A549 (cell line): ENCODE data around the gene PARP2. TPM values are rescaled to one million over a fixed set of nuclear protein-coding genes. Genes with fewer than 3 reads are reported as not detected.

Experiments used
- ATAC-seq, 2 experiments: fragments of 200-7000 bp in 1 of 2; fragments of >200 bp in 1 of 2; cut with Nextera tagmentation in 1 of 2; cut with Tn5 transposase in 1 of 2; 3 replicates each; pipeline versions ENCODE4 v1.8.0 to v1.9.1; 2018 to 2020; ENCODE audit warnings: mild to moderate bottlenecking in 1 of 2, moderate library complexity in 1 of 2
- CTCF ChIA-PET: fragments of 300-600 bp; sonication (Branson Sonifier 250); formaldehyde crosslinking; extraction: SDS; loops from one replicate; lab custom pipeline; 2021; ENCODE audit warnings: antibody characterized with exemption, inconsistent platforms; lab: Yijun Ruan, JAX
- POLR2A ChIA-PET: fragments of 350-600 bp; formaldehyde crosslinking; extraction: SDS; loops from one replicate; lab custom pipeline; 2021; ENCODE audit warnings: antibody characterized with exemption, inconsistent platforms; lab: Yijun Ruan, JAX
- DNase-seq, 2 experiments: peaks; one replicate each; pipeline versions ENCODE4 v3.0.0 to v3.0.0-alpha.2; 2011 to 2016; ENCODE audit warnings: low read depth in 1 of 2, low spot score in 1 of 2
- FAIRE-seq: peaks from 2 replicates; lab custom pipeline; 2011; peaks lifted over from hg19 to GRCh38; lab: Jason Lieb, UNC
- H3K27ac ChIP-seq, 2 experiments: fragments of >200 bp; sonication (Bioruptor Twin); formaldehyde crosslinking; 3 replicates each; pipeline ENCODE4 v1.5.1; 2016 to 2017
- H3K4me1 ChIP-seq: fragments of >200 bp; sonication (Bioruptor Twin); formaldehyde crosslinking; 3 replicates; pipeline ENCODE4 v1.6.1; 2016
- H3K4me2 ChIP-seq: fragments of >200 bp; sonication (Bioruptor Twin); formaldehyde crosslinking; 3 replicates; pipeline ENCODE4 v1.6.1; 2016
- H3K4me3 ChIP-seq: fragments of >200 bp; sonication (Bioruptor Twin); formaldehyde crosslinking; 3 replicates; pipeline ENCODE4 v1.5.1; 2016
- H3K9me3 ChIP-seq: fragments of >200 bp; sonication (Bioruptor Twin); formaldehyde crosslinking; 3 replicates; pipeline ENCODE4 v1.6.1; 2016
- CBX8 ChIP-seq: fragments of 200-600 bp; sonication (generic); IDR thresholded peaks from 2 replicates; pipeline ENCODE4 v1.6.1; 2016
- CEBPB ChIP-seq, 2 experiments: fragments of >200 bp in 1 of 2; sonication (Bioruptor Twin) in 1 of 2; formaldehyde crosslinking in 1 of 2; IDR thresholded peaks; 2 replicates each; pipeline ENCODE4 v1.6.1; 2012 to 2016
- CHD4 ChIP-seq: fragments of 200-600 bp; sonication (generic); IDR thresholded peaks from 2 replicates; pipeline ENCODE4 v1.6.1; 2016; ENCODE audit warnings: antibody characterized with exemption, mild to moderate bottlenecking, borderline replicate concordance
- ESRRA ChIP-seq: fragments of 150-350 bp; IDR thresholded peaks from 2 replicates; pipeline ENCODE4 v1.6.1; 2014; ENCODE audit warnings: mild to moderate bottlenecking, low read length, borderline replicate concordance
- FOSB ChIP-seq: fragments of 250-450 bp; sonication (Bioruptor Pico); IDR thresholded peaks from 2 replicates; pipeline ENCODE4 v1.5.0; 2020; ENCODE audit warnings: mild to moderate bottlenecking, moderate library complexity
- FOXS1 ChIP-seq: fragments of 250-450 bp; sonication (Bioruptor Pico); IDR thresholded peaks from 2 replicates; pipeline ENCODE4 v1.5.0; 2020; ENCODE audit warnings: mild to moderate bottlenecking, moderate library complexity
- HDAC2 ChIP-seq: fragments of 200-600 bp; sonication (generic); IDR thresholded peaks from 2 replicates; pipeline ENCODE4 v1.6.1; 2016
- HOXA7 ChIP-seq: fragments of 250-450 bp; sonication (Bioruptor Pico); IDR thresholded peaks from 2 replicates; pipeline ENCODE4 v1.5.0; 2020; ENCODE audit warnings: mild to moderate bottlenecking, moderate library complexity
- HOXB5 ChIP-seq: fragments of 250-450 bp; sonication (Bioruptor Pico); IDR thresholded peaks from 2 replicates; pipeline ENCODE4 v1.5.0; 2020; ENCODE audit warnings: mild to moderate bottlenecking, moderate library complexity
- KDM1A ChIP-seq: fragments of 200-600 bp; sonication (generic); IDR thresholded peaks from 2 replicates; pipeline ENCODE4 v1.6.1; 2016; ENCODE audit warnings: low read depth, mild to moderate bottlenecking
- MYC ChIP-seq: IDR thresholded peaks from 2 replicates; pipeline ENCODE4 v1.6.1; 2012; ENCODE audit warnings: mild to moderate bottlenecking, inconsistent platforms, low read length, improper control_type of control experiment, borderline replicate concordance
- NFE2L2 ChIP-seq: fragments of 150-350 bp; conservative IDR thresholded peaks from 2 replicates; pipeline ENCODE4 v1.6.1; 2014; ENCODE audit warnings: low read length
- NPAS2 ChIP-seq: fragments of 250-450 bp; sonication (Bioruptor Pico); IDR thresholded peaks from 2 replicates; pipeline ENCODE4 v1.8.0; 2022; ENCODE audit warnings: mild to moderate bottlenecking, moderate library complexity, borderline replicate concordance
- NR3C1 ChIP-seq: fragments of >200 bp; sonication (Bioruptor Twin); formaldehyde crosslinking; IDR thresholded peaks from 3 replicates; pipeline ENCODE4 v1.6.1; 2017
- POLR2AphosphoS2 ChIP-seq: conservative IDR thresholded peaks from 2 replicates; pipeline ENCODE4 v1.6.1; 2012; ENCODE audit warnings: low read length, improper control_type of control experiment, inconsistent platforms
- RAD21 ChIP-seq, 2 experiments: fragments of >200 bp in 1 of 2; sonication (Bioruptor Twin) in 1 of 2; formaldehyde crosslinking in 1 of 2; IDR thresholded peaks in 1 of 2; conservative IDR thresholded peaks in 1 of 2; 2 replicates in 1 of 2; 3 replicates in 1 of 2; pipeline ENCODE4 v1.6.1; 2012 to 2018; ENCODE audit warnings: inconsistent platforms in 1 of 2
- RARB ChIP-seq: fragments of 250-450 bp; sonication (Bioruptor Pico); IDR thresholded peaks from 2 replicates; pipeline ENCODE4 v1.8.0; 2021; ENCODE audit warnings: mild to moderate bottlenecking, moderate library complexity
- RFX5 ChIP-seq: fragments of 450-650 bp; IDR thresholded peaks from 2 replicates; pipeline ENCODE4 v1.7.1; 2014; ENCODE audit warnings: antibody characterized with exemption, mild to moderate bottlenecking, moderate library complexity
- TFCP2L1 ChIP-seq: fragments of 250-450 bp; sonication (Bioruptor Pico); IDR thresholded peaks from 2 replicates; pipeline ENCODE4 v1.5.0; 2021; ENCODE audit warnings: mild to moderate bottlenecking
- TP53 ChIP-seq: fragments of 250-450 bp; sonication (Bioruptor Pico); IDR thresholded peaks from 2 replicates; pipeline ENCODE4 v1.5.0; 2021; ENCODE audit warnings: mild to moderate bottlenecking, moderate library complexity
- ZFP36 ChIP-seq: fragments of 450-650 bp; IDR thresholded peaks from 2 replicates; pipeline ENCODE4 v1.6.1; 2014; ENCODE audit warnings: borderline replicate concordance; ENCODE audit not compliant: partially characterized antibody
- WGBS: methylation state at CpG from one replicate; pipeline ENCODE4 v1.1.6; 2017; ENCODE audit errors: missing lambda C conversion rate; 5-methylcytosine and 5-hydroxymethylcytosine counted together
- polyA plus RNA-seq, 4 experiments: library from polyadenylated mRNA; depleted of rRNA in 3 of 4; stranded (reverse); fragments of >200 nt; fragmentation: RNase III in 1 of 4; extraction: RNeasy Plus Mini Kit Qiagen cat#74134 plus additional on column Dnase treatment in 1 of 4; gene quantifications; 2 replicates in 3 of 4; 3 replicates in 1 of 4; pipeline ENCODE4 v1.2.3, GENCODE V29; 2011 to 2017
- TF ChIP-seq, protein P1 (sequence below): fragments of 200-600 bp; sonication (generic); IDR thresholded peaks from 2 replicates; pipeline ENCODE4 v1.6.1; 2016; ENCODE audit warnings: antibody characterized with exemption, mild to moderate bottlenecking, moderate library complexity
- TF ChIP-seq, protein P2 (sequence below): IDR thresholded peaks from 2 replicates; pipeline ENCODE4 v1.6.1; 2012
- TF ChIP-seq, protein P3 (sequence below): fragments of >200 bp; sonication (Bioruptor Twin); formaldehyde crosslinking; IDR thresholded peaks from 2 replicates; pipeline ENCODE4 v1.6.1; 2016
- TF ChIP-seq, protein P4 (sequence below): fragments of >200 bp; sonication (Bioruptor Twin); formaldehyde crosslinking; IDR thresholded peaks from 3 replicates; pipeline ENCODE4 v1.5.1; 2016
- TF ChIP-seq, protein P5 (sequence below): fragments of >200 bp; sonication (Bioruptor Twin); formaldehyde crosslinking; IDR thresholded peaks from 3 replicates; pipeline ENCODE4 v1.6.1; 2016
- TF ChIP-seq, protein P6 (sequence below): fragments of 250-450 bp; sonication (Bioruptor Pico); IDR thresholded peaks from 2 replicates; pipeline ENCODE4 v1.5.0; 2020; ENCODE audit warnings: low read depth, mild to moderate bottlenecking, moderate library complexity

PARP2 gene
- polyA plus RNA-seq, 2 of the 4 experiments (the other 2 are of a cell fraction), result 42.3 to 43.4 TPM

DNA sequence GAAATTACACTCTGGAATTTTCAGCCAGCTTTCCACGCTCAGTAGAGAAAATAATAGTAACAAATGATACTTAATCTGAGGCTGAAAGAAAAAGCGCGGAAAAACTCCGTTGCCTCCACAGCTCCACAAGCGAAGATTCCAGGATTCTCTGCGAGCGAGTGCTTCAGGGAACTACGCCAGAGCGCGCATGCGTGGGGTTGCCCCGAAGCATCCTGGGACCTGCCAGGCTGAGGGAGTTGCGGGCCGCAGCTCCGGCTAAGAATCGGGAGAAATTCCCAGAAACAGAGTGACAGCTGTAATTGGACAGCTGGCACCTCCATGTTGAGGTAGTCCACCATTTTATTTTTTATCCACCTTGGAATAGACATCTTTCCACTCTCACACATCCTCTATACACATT, 25.7 kb upstream of the PARP2 start:
- TF ChIP-seq CBX8 (no peak), RARB (CRISPR knock-in tag) (no peak), NR3C1 (no peak), POLR2AphosphoS2 (no peak), TP53 (CRISPR knock-in tag) (no peak), HOXB5 (CRISPR knock-in tag) (no peak), ESRRA (no peak), ZFP36 (no peak)
- TF ChIP-seq, protein P1, sequence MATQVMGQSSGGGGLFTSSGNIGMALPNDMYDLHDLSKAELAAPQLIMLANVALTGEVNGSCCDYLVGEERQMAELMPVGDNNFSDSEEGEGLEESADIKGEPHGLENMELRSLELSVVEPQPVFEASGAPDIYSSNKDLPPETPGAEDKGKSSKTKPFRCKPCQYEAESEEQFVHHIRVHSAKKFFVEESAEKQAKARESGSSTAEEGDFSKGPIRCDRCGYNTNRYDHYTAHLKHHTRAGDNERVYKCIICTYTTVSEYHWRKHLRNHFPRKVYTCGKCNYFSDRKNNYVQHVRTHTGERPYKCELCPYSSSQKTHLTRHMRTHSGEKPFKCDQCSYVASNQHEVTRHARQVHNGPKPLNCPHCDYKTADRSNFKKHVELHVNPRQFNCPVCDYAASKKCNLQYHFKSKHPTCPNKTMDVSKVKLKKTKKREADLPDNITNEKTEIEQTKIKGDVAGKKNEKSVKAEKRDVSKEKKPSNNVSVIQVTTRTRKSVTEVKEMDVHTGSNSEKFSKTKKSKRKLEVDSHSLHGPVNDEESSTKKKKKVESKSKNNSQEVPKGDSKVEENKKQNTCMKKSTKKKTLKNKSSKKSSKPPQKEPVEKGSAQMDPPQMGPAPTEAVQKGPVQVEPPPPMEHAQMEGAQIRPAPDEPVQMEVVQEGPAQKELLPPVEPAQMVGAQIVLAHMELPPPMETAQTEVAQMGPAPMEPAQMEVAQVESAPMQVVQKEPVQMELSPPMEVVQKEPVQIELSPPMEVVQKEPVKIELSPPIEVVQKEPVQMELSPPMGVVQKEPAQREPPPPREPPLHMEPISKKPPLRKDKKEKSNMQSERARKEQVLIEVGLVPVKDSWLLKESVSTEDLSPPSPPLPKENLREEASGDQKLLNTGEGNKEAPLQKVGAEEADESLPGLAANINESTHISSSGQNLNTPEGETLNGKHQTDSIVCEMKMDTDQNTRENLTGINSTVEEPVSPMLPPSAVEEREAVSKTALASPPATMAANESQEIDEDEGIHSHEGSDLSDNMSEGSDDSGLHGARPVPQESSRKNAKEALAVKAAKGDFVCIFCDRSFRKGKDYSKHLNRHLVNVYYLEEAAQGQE, result no peak
- TF ChIP-seq, protein P2, sequence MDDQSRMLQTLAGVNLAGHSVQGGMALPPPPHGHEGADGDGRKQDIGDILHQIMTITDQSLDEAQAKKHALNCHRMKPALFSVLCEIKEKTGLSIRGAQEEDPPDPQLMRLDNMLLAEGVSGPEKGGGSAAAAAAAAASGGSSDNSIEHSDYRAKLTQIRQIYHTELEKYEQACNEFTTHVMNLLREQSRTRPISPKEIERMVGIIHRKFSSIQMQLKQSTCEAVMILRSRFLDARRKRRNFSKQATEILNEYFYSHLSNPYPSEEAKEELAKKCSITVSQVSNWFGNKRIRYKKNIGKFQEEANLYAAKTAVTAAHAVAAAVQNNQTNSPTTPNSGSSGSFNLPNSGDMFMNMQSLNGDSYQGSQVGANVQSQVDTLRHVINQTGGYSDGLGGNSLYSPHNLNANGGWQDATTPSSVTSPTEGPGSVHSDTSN, result no peak
- 97% methylated on average over 16 of the region's 16 CpGs for WGBS
- Histone ChIP-seq H3K4me2 (no peak overlapping the region), H3K4me1 (no peaks in the 10 kb centered on the region), H3K4me3 (no peak overlapping the region), H3K9me3 (no peaks in the 10 kb centered on the region), H3K27ac (no peak overlapping the region)
- DNase-seq (no peak), FAIRE-seq (no peak), ATAC-seq (no peak)
- ChIA-PET POLR2A (interaction anchor here (1.3 kb wide), 1 partner anchor 25 kb away, joined by 4 read pairs; the partner anchor contains the start of gene PARP2), CTCF (interaction anchor here (0.6 to 3.3 kb wide), 5 partner anchors 10 to 771 kb away, joined by 3 to 29 read pairs (median 4); partner anchors contain the start of genes APEX1, OSGEP and TTC5)

DNA sequence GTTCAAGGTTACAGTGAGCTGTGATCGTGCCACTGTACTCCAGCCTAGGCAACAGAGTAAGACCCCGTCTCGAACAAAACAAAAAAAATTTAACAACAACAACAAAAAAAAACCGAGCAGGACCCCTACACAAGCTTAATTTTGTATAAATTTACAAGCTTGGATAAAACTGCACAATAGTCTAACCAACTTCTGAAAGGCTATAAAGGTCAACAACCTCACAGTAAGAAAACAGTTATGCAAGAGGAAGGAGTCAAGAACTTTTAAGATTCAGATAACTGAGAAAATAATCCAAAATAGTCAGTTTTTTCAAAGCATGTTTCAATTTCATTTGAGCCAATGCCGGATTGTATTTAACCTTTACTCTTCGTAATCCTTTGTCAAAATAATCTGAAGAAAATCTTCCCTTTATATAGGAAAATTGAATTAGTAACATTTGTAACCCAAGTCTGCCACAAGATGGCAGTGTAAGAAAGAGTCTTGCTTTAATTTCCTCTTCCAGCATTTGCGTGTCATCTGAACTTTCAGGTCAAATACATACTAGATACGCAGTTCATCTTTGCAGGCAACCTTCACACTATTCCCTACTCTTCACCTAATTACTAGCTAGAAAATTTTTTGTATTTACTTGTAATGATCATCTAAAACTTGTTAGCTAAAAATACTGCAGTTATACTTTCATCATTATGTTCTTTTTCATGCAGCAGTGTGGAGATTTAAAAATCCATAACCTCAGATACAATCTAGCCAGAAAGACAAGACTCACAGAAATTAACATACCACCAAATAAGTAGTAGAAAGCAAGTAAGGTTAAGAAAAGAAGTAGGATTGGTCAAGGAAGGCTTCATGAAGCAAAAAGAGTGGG, 16.2 kb upstream of the PARP2 start:
- ChIA-PET CTCF (interaction anchor here (0.5 to 5.4 kb wide), 35 partner anchors 9 to 644 kb away, joined by 3 to 67 read pairs (median 4); partner anchors contain the start of genes ANG, APEX1, KLHL33 and PARP2), POLR2A (interaction anchor here (0.7 to 0.9 kb wide), 2 partner anchors 16 kb away, joined by 3 to 5 read pairs; partner anchors contain the start of gene PARP2)
- Histone ChIP-seq H3K4me1 (peaks cover 35% of the 10 kb centered on the region), H3K9me3 (no peaks in the 10 kb centered on the region), H3K4me3 (no peak overlapping the region), H3K27ac (no peak overlapping the region), H3K4me2 (peak overlapping the region; percentile 40)
- FAIRE-seq (peak; percentile 95), ATAC-seq (peak in 1 of 2 experiments; percentile 61; a peak in 3 of 6 replicates), DNase-seq (peak; percentile 55 to 74)
- 38% methylated on average over 8 of the region's 8 CpGs for WGBS
- TF ChIP-seq NFE2L2, result no peak
- no peak for TF ChIP-seq NR3C1
- TF ChIP-seq FOSB (CRISPR knock-in tag), result no peak
- no peak for TF ChIP-seq HDAC2
- no peak for TF ChIP-seq POLR2AphosphoS2
- no peak for TF ChIP-seq CHD4
- TF ChIP-seq MYC, result no peak
- TF ChIP-seq KDM1A, result no peak
- TF ChIP-seq HOXA7 (CRISPR knock-in tag), result no peak
- TF ChIP-seq NPAS2, result no peak
- TF ChIP-seq RFX5, result no peak
- TF ChIP-seq, protein P3, sequence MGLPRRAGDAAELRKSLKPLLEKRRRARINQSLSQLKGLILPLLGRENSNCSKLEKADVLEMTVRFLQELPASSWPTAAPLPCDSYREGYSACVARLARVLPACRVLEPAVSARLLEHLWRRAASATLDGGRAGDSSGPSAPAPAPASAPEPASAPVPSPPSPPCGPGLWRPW, result no peak
- TF ChIP-seq TFCP2L1 (CRISPR knock-in tag), result no peak
- no peak for TF ChIP-seq FOXS1 (CRISPR knock-in tag)
- TF ChIP-seq, protein P4, sequence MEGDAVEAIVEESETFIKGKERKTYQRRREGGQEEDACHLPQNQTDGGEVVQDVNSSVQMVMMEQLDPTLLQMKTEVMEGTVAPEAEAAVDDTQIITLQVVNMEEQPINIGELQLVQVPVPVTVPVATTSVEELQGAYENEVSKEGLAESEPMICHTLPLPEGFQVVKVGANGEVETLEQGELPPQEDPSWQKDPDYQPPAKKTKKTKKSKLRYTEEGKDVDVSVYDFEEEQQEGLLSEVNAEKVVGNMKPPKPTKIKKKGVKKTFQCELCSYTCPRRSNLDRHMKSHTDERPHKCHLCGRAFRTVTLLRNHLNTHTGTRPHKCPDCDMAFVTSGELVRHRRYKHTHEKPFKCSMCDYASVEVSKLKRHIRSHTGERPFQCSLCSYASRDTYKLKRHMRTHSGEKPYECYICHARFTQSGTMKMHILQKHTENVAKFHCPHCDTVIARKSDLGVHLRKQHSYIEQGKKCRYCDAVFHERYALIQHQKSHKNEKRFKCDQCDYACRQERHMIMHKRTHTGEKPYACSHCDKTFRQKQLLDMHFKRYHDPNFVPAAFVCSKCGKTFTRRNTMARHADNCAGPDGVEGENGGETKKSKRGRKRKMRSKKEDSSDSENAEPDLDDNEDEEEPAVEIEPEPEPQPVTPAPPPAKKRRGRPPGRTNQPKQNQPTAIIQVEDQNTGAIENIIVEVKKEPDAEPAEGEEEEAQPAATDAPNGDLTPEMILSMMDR, result peak; percentile 86
- TF ChIP-seq, protein P5, sequence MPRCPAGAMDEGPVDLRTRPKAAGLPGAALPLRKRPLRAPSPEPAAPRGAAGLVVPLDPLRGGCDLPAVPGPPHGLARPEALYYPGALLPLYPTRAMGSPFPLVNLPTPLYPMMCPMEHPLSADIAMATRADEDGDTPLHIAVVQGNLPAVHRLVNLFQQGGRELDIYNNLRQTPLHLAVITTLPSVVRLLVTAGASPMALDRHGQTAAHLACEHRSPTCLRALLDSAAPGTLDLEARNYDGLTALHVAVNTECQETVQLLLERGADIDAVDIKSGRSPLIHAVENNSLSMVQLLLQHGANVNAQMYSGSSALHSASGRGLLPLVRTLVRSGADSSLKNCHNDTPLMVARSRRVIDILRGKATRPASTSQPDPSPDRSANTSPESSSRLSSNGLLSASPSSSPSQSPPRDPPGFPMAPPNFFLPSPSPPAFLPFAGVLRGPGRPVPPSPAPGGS, result no peak
- no peak for TF ChIP-seq ZFP36
- TF ChIP-seq, protein P6, sequence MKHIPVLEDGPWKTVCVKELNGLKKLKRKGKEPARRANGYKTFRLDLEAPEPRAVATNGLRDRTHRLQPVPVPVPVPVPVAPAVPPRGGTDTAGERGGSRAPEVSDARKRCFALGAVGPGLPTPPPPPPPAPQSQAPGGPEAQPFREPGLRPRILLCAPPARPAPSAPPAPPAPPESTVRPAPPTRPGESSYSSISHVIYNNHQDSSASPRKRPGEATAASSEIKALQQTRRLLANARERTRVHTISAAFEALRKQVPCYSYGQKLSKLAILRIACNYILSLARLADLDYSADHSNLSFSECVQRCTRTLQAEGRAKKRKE (CRISPR knock-in tag), result no peak
- TF ChIP-seq RAD21 (conservative IDR thresholded peaks at IDR 0.05 in 1 of 2, IDR thresholded peaks at IDR 0.05 in 1 of 2), result peak; percentile 66 to 73
- TF ChIP-seq CEBPB (IDR thresholded peaks at IDR 0.05), result no peak
